GM23338 (cell line): ENCODE measurements around the gene ZNF860. TPM values are rescaled to one million over a fixed set of nuclear protein-coding genes. Genes with fewer than 3 reads are reported as not detected.

Experiments used
- ATAC-seq: fragments of 200-7000 bp; cut with Tn5 transposase; 3 replicates; pipeline ENCODE4 v1.9.1; 2020
- DNase-seq: peaks from one replicate; pipeline ENCODE4 v3.0.0-alpha.2; 2015; ENCODE audit warnings: low spot score
- H2AFZ ChIP-seq: fragments of 200-600 bp; sonication (generic); 2 replicates; pipeline ENCODE4 v1.8.0; 2016; ENCODE audit warnings: antibody characterized with exemption, mild to moderate bottlenecking, moderate library complexity
- H3F3A ChIP-seq: fragments of 200-600 bp; sonication (generic); replicated peaks from 2 replicates; pipeline ENCODE4 v1.8.0; 2017; ENCODE audit warnings: antibody characterized with exemption, mixed run types, low read depth
- H3K27ac ChIP-seq: fragments of 200-600 bp; sonication (generic); 2 replicates; pipeline ENCODE4 v1.6.1; 2016; ENCODE audit warnings: low read depth
- H3K27me3 ChIP-seq: fragments of 200-600 bp; sonication (generic); 2 replicates; pipeline ENCODE4 v1.8.0; 2016; ENCODE audit warnings: mild to moderate bottlenecking, mixed run types, moderate library complexity; ENCODE audit not compliant: insufficient read depth
- H3K36me3 ChIP-seq: fragments of 200-600 bp; sonication (generic); 2 replicates; pipeline ENCODE4 v1.8.0; 2016; ENCODE audit warnings: mild to moderate bottlenecking; ENCODE audit not compliant: insufficient read depth
- H3K4me1 ChIP-seq: fragments of 200-600 bp; sonication (generic); 2 replicates; pipeline ENCODE4 v1.8.0; 2016; ENCODE audit warnings: mild to moderate bottlenecking, moderate library complexity; ENCODE audit not compliant: insufficient read depth
- H3K4me2 ChIP-seq: fragments of 200-600 bp; sonication (generic); 2 replicates; pipeline ENCODE4 v1.7.1; 2017; ENCODE audit warnings: mixed run types
- H3K4me3 ChIP-seq: fragments of 200-600 bp; sonication (generic); 2 replicates; pipeline ENCODE4 v1.6.1; 2016; ENCODE audit warnings: mixed run types
- H3K79me2 ChIP-seq: fragments of 200-600 bp; sonication (generic); replicated peaks from 2 replicates; pipeline ENCODE4 v1.8.0; 2017; ENCODE audit warnings: mild to moderate bottlenecking; ENCODE audit not compliant: insufficient read depth
- H3K9me2 ChIP-seq: fragments of 200-600 bp; sonication (generic); 2 replicates; pipeline ENCODE4 v1.8.0; 2017; ENCODE audit not compliant: insufficient read depth
- H4K20me1 ChIP-seq: fragments of 200-600 bp; sonication (generic); replicated peaks from 2 replicates; pipeline ENCODE4 v1.8.0; 2017; ENCODE audit warnings: mild to moderate bottlenecking; ENCODE audit not compliant: insufficient read depth
- H3K27ac Mint-ChIP-seq: 2 replicates; pipeline ENCODE4 v1.8.0; 2020; ENCODE audit warnings: inconsistent platforms, mild to moderate bottlenecking, moderate library complexity, mixed read lengths
- H3K27me3 Mint-ChIP-seq: 3 replicates; pipeline ENCODE4 v1.8.0; 2022; ENCODE audit warnings: low read depth, mild to moderate bottlenecking, moderate library complexity, mixed read lengths, inconsistent platforms; ENCODE audit not compliant: insufficient read depth, poor library complexity
- H3K36me3 Mint-ChIP-seq: 3 replicates; pipeline ENCODE4 v1.8.0; 2021; ENCODE audit warnings: low read depth, mild to moderate bottlenecking, inconsistent platforms, moderate library complexity, mixed read lengths
- H3K4me1 Mint-ChIP-seq: 3 replicates; pipeline ENCODE4 v1.8.0; 2020; ENCODE audit warnings: mild to moderate bottlenecking, inconsistent platforms, mixed read lengths
- H3K4me3 Mint-ChIP-seq: 3 replicates; pipeline ENCODE4 v1.8.0; 2021; ENCODE audit warnings: moderate library complexity, mild to moderate bottlenecking, inconsistent platforms, mixed read lengths
- H3K9me3 Mint-ChIP-seq: 3 replicates; pipeline ENCODE4 v1.8.0; 2020; ENCODE audit warnings: moderate library complexity, mild to moderate bottlenecking, inconsistent platforms, mixed read lengths
- CREB1 ChIP-seq: fragments of 250-450 bp; sonication (Bioruptor Pico); IDR thresholded peaks from 2 replicates; pipeline ENCODE4 v1.5.0; 2020; ENCODE audit warnings: low read depth, mild to moderate bottlenecking, moderate library complexity
- CTCF ChIP-seq, 2 experiments: fragments of 200-600 bp in 1 of 2; sonication (generic) in 1 of 2; conservative IDR thresholded peaks; 2 replicates each; pipeline versions ENCODE4 v1.5.1 to v1.6.1; 2016 to 2017; ENCODE audit warnings: antibody characterized with exemption in 2 of 2, low read depth in 2 of 2, mild to moderate bottlenecking in 2 of 2, moderate library complexity in 1 of 2
- ETS1 ChIP-seq: IDR thresholded peaks from 2 replicates; pipeline ENCODE4 v1.6.1; 2016; ENCODE audit warnings: antibody characterized with exemption
- EZH2 ChIP-seq: fragments of 200-600 bp; sonication (generic); IDR thresholded peaks from one replicate; pipeline ENCODE4 v1.8.0; 2017; ENCODE audit warnings: antibody characterized with exemption, mild to moderate bottlenecking, low read depth; ENCODE audit not compliant: unreplicated experiment
- EZH2phosphoT487 ChIP-seq: fragments of 200-600 bp; sonication (generic); IDR thresholded peaks from one replicate; pipeline ENCODE4 v1.8.1; 2018; ENCODE audit warnings: antibody characterized with exemption; ENCODE audit not compliant: unreplicated experiment
- JUNB ChIP-seq: IDR thresholded peaks from one replicate; pipeline ENCODE4 v1.6.1; 2016; ENCODE audit warnings: antibody characterized with exemption; ENCODE audit not compliant: unreplicated experiment
- NANOG ChIP-seq: IDR thresholded peaks from 2 replicates; pipeline ENCODE4 v1.6.1; 2016; ENCODE audit warnings: antibody characterized with exemption, borderline replicate concordance
- POLR2AphosphoS5 ChIP-seq: IDR thresholded peaks from 2 replicates; pipeline ENCODE4 v1.6.1; 2016; ENCODE audit warnings: antibody characterized with exemption, low read depth
- REST ChIP-seq: IDR thresholded peaks from one replicate; pipeline ENCODE4 v1.6.1; 2018; ENCODE audit warnings: antibody characterized with exemption; ENCODE audit not compliant: unreplicated experiment
- STAT1 ChIP-seq: IDR thresholded peaks from one replicate; pipeline ENCODE4 v1.6.1; 2016; ENCODE audit warnings: antibody characterized with exemption; ENCODE audit not compliant: unreplicated experiment
- ZNF114 ChIP-seq: fragments of 250-450 bp; sonication (Bioruptor Pico); IDR thresholded peaks from 2 replicates; pipeline ENCODE4 v1.5.0; 2020; ENCODE audit warnings: mild to moderate bottlenecking, moderate library complexity
- ZNF331 ChIP-seq: fragments of 250-450 bp; sonication (Bioruptor Pico); IDR thresholded peaks from 2 replicates; pipeline ENCODE4 v1.5.0; 2020; ENCODE audit warnings: low read depth, mild to moderate bottlenecking, moderate library complexity
- polyA plus RNA-seq: library from polyadenylated mRNA; unstranded; fragments of >200 nt; fragmentation: Nextera tagmentation; extraction: Ambion mirVana; gene quantifications from 2 replicates; pipeline ENCODE4 v1.2.1, GENCODE V29; 2016
- total RNA-seq: library from RNA; depleted of rRNA; stranded (reverse); fragments of >200 nt; shearing (Covaris generic); gene quantifications from 2 replicates; pipeline ENCODE4 v1.2.3, GENCODE V29; 2014

The ZNF860 gene
- total and polyA plus RNA-seq, 2 experiments from 2014 or later: 5.2 to 12.4 TPM

- Histone ChIP-seq H3F3A (no peaks in the 10 kb centered on the region), H2AFZ (no peak overlapping the region), H3K4me3 (no peak overlapping the region), H3K27me3 (no peaks in the 10 kb centered on the region), H4K20me1 (no peaks in the 10 kb centered on the region), H3K9me2 (no peaks in the 10 kb centered on the region), H3K4me2 (no peak overlapping the region), H3K36me3 (no peaks in the 10 kb centered on the region), H3K79me2 (no peaks in the 10 kb centered on the region), H3K4me1 (no peaks in the 10 kb centered on the region), H3K27ac (no peak overlapping the region)
- H3K27ac Mint-ChIP-seq: 0 out of 2 replicates have a peak overlapping the region, but pooled peaks have one; percentile 9
- ATAC-seq: peak; percentile 90
- H3K4me1 Mint-ChIP-seq: peaks cover 4% of the 10 kb centered on the region
- H3K36me3 Mint-ChIP-seq: no peaks in the 10 kb centered on the region
- H3K4me3 Mint-ChIP-seq: no peak overlapping the region
- no peaks in the 10 kb centered on the region for H3K27me3 Mint-ChIP-seq
- H3K9me3 Mint-ChIP-seq: peaks cover 9% of the 10 kb centered on the region; the same call in 2 of the 3 replicates
- DNase-seq: peak; percentile 77
- no peak for TF ChIP-seq ZNF114 (CRISPR knock-in tag)
- TF ChIP-seq REST: no peak
- peak; percentile 73 to 94 for TF ChIP-seq CTCF (conservative IDR thresholded peaks at IDR 0.05; ENCODE audit: low read depth in 2 of 2)
These were observed 37.4 kb downstream of the ZNF860 start for GRCh38 chr3:32018757-32019564.

GRCh38 chr3:32021155-32021554 lies 39.6 kb downstream of the ZNF860 start:
- H4K20me1 ChIP-seq: no peaks in the 10 kb centered on the region
- H3F3A ChIP-seq: no peaks in the 10 kb centered on the region
- no peak overlapping the region for H3K27ac Mint-ChIP-seq
- DNase-seq: no peak
- H2AFZ ChIP-seq: no peak overlapping the region
- H3K4me1 Mint-ChIP-seq: peaks cover 4% of the 10 kb centered on the region
- H3K4me3 Mint-ChIP-seq: no peak overlapping the region
- no peak overlapping the region for H3K4me3 ChIP-seq
- H3K36me3 Mint-ChIP-seq: no peaks in the 10 kb centered on the region
- H3K4me1 ChIP-seq: no peaks in the 10 kb centered on the region; the same call in 1 of the 2 replicates
- H3K27me3 ChIP-seq: no peaks in the 10 kb centered on the region
- H3K27me3 Mint-ChIP-seq: no peaks in the 10 kb centered on the region
- no peaks in the 10 kb centered on the region for H3K36me3 ChIP-seq
- no peaks in the 10 kb centered on the region for H3K79me2 ChIP-seq
- H3K4me2 ChIP-seq: no peak overlapping the region
- H3K27ac ChIP-seq: no peak overlapping the region
- ATAC-seq: no peak
- H3K9me2 ChIP-seq: no peaks in the 10 kb centered on the region
- no peaks in the 10 kb centered on the region for H3K9me3 Mint-ChIP-seq
- TF ChIP-seq POLR2AphosphoS5 (no peak), EZH2phosphoT487 (no peak), ZNF331 (CRISPR knock-in tag) (no peak), STAT1 (no peak), CTCF (conservative IDR thresholded peaks at IDR 0.05; ENCODE audit: low read depth in 2 of 2) (no peak), ETS1 (no peak), EZH2 (no peak), NANOG (no peak), JUNB (no peak), CREB1 (no peak)
